Left lobe of liver (tissue), 2 donors: Measurements from ENCODE around the gene MICAL3. TPM values are rescaled to one million over a fixed set of nuclear protein-coding genes. Genes with fewer than 3 reads are reported as not detected.

Experiments
- ATAC-seq: fragments of 200-7000 bp; cut with Tn5 transposase; one replicate; pipeline ENCODE4 v1.9.1; 2020; ENCODE audit warnings: mild to moderate bottlenecking, moderate library complexity
- DNase-seq: peaks from one replicate; pipeline ENCODE4 v3.0.0-alpha.2; 2020; ENCODE audit warnings: low spot score
- total RNA-seq: library from RNA; stranded (reverse); gene quantifications from one replicate; pipeline ENCODE4 v1.2.1, GENCODE V29; 2021
- donor health status: DM: no; HTN: no; CAD: no; lungs with moderate emphysema.
- donor health status: DM: no; HTN: yes; CAD: no.

MICAL3 gene
- total RNA-seq, 1 donor from 2014 or later: 75.3 TPM

GRCh38 chr22:17825876-17826550, 198.3 kb downstream of the MICAL3 start:
- DNase-seq (no peak), ATAC-seq (no peak)

DNA sequence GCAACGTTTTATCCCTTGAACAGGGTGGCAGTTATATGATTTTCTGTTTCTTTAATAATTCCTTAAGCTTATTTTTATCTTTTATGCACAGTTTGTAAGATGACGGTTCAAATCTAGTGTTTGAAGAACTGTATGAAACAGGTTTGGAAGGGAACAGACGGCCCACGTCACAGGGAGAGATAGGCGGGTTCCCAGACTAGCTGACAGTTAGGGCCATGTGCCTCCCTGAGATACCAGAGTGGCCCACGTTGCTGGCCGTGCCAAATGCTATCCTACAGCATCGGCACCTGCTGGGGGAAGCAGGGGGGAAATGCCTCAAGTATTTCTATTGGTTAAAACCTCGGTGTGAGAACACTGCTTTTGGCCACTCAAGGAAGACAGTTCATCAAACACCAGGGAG, 199.9 kb downstream of the MICAL3 start:
- DNase-seq (no peak), ATAC-seq (no peak)

DNA sequence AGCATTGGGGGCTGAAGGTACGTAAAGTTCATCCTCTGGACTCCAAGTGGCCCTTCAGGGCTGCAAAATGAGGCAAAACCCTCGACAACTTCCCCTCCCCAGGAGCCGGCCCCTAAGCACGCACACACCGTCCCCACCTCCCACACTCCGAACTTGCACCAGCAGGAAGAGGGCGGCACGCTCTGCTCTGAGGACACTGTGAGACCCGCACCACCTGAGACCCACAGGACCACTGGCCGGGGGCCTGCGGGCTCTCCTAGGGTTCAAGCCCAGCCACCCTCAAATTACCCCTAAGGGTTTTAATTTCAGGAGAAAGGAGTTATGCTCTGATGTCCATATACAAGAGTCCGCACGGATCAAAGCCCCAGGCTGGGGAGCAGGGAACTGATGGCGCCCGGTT, 200.4 kb downstream of the MICAL3 start:
- DNase-seq: no peak
- ATAC-seq: no peak

DNA sequence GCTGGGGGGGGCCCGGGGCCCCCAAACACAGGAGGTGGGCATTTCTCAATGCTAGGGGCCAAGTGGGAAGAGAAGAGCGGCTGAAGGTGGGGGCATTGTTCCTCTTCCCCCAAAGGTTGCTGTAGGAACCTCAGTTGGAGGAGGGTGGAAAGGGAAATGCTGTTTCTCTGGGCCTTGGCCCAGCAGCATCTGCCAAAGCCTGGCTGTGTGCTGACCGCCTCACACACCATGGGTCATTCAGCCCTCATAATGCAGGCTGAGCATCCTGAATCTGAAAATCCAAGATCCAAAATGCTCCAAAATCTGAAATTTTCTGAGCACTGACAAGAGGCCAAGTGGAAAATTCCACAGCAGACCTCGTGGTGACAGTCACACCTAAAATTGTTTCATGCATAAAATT, 201.1 kb downstream of the MICAL3 start:
- ATAC-seq (no peak), DNase-seq (no peak)

DNA sequence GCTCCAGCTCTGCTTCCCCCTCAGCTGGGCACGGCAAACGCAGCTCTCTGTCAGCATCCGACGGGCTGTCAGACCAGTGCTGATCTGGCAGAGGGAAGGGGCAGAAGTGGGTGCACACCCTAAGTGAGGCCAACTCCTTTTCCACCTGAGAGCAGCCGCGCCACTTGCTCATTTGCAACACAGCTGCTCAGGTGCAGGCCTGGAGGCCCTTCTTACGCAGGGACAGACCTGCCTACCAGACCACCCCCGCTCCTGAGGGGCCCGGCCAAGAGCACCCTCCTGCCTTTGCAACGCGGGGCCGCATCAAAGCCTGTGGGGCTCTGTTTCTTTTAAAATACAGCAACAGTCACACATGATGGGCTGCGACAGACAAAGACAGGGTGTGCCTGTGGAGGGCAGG, 202.3 kb downstream of the MICAL3 start:
- no peak for DNase-seq
- ATAC-seq: no peak

GRCh38 chr22:17820879-17821439, 203.4 kb downstream of the MICAL3 start:
- ATAC-seq: no peak

DNA sequence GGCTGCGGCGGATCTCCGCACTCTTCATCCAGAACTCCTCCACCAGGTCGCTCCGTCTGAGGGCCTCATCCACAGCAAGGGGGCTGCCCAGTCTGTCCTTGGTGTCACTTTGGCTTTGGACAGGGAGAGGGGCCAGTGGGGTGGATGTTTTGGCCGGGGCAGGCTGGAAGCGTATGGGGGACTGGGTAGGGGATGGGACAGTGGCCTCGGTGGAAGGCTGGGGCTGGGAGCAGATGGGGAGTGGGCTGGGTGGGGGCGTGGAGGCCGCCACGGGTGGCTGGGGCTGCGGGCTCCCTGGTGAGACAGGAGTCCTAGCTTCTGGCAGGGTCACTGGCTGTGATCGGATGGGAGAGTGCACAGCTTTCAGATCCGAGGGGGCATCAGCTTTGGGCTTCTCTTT, 205.7 kb downstream of the MICAL3 start:
- DNase-seq (no peak), ATAC-seq (peak; percentile 5)

More at GRCh38 chr22:17820879-17821439, 203.4 kb downstream of the MICAL3 start:
- no peak for DNase-seq

GRCh38 chr22:17818180-17818579, 206.2 kb downstream of the MICAL3 start:
- peak; percentile 14 for ATAC-seq

GRCh38 chr22:17817511-17818065, 206.8 kb downstream of the MICAL3 start:
- no peak for ATAC-seq
- DNase-seq: no peak

More at GRCh38 chr22:17818180-17818579, 206.2 kb downstream of the MICAL3 start:
- DNase-seq: no peak

DNA sequence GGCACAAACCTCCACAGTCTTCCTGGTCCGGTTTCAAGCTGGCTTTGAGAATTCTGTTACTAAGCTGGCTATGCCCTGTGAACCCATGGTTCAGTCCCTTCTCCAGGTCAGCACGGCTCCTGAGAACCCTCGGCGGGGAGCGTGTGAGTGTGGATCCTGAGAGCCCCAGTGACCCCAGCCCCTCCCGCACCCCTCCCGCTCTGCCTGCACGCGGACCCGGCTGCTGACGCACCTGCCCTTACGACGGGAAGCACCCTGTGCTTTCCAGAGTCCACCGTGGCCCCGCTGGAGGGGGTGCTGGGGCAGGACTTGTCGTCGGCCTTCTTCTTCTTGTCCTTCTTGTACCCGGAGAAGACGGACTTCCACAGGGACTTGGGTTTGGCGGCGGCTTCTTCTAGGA, 207.3 kb downstream of the MICAL3 start:
- DNase-seq: no peak
- no peak for ATAC-seq

DNA sequence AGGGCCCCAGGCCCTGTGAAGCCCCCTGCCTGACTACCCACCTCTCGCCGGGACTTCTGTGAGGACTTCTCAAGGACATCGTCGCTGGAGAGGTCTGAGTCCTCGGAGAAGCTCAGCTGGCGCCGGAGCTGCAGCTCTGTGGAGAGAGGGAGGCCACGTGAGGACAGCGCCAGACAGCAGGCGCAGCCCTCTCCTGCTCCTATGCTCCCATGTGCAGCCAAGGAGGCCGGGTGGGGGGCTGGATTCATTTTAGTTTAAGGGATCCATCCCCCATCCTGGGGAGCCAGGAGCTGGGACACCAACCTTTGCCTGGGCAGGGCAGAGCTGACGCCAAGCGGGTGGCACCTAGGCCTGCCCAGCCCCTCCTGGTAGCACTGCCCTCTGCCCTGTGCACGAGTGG, 207.7 kb downstream of the MICAL3 start:
- no peak for ATAC-seq
- no peak for DNase-seq

- ATAC-seq (no peak), DNase-seq (no peak)
These were observed 208.6 kb downstream of the MICAL3 start for GRCh38 chr22:17815703-17816254.

GRCh38 chr22:17814830-17815229, 209.5 kb downstream of the MICAL3 start:
- ATAC-seq: no peak

DNA sequence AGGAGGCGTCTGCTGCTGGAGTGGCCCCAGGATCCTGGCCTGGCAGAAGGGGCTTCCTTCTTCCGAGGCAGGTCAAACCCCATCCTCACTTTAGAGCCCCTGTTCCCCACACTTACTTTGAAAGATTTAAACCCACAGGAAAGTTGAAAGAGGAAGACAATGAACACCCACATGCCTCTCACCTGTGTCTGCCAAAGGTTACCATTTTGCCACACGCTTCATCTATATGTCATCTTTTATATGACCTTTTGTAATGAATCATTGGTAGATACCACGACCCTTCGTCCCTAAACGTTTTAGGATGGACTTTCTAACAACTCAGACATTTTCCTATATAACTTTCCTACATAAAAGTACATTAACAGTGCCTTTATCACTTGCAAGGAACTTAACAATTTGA, 210.3 kb downstream of the MICAL3 start:
- DNase-seq (no peak), ATAC-seq (no peak)

More at GRCh38 chr22:17814830-17815229, 209.5 kb downstream of the MICAL3 start:
- no peak for DNase-seq

- no peak for DNase-seq
These were observed 213.2 kb downstream of the MICAL3 start for GRCh38 chr22:17811119-17811518.

DNA sequence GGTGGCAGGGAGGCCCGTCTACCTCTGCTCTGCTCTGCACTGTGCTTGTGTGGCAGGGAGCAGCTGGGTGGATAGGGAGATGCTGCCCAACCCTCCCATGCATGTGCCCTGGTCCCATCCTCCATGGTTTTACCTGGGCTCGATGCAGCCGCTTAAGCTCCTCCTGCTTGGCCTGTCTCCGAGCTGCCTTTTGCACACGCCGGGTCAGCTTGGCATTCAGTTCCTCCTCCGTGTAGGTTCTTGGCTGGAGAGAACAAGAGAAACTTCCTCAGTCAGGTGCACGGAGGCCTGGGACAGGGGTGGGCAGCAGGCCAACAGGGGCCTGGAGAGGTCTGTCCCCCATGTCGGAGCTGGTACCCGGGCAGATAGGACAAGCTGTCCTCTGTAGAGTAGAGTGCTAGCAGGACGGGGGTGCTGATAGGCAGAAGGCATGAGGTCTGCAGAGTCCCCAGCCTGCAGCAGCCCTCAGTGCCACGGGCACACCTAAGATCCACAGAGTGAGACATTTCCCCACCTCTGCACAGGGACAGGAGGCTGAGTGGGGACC, 213.7 kb downstream of the MICAL3 start:
- ATAC-seq (no peak), DNase-seq (no peak)

More at GRCh38 chr22:17811119-17811518, 213.2 kb downstream of the MICAL3 start:
- no peak for ATAC-seq

GRCh38 chr22:17808693-17809403, 215.5 kb downstream of the MICAL3 start:
- ATAC-seq (no peak), DNase-seq (no peak)

GRCh38 chr22:17807578-17808410, 216.6 kb downstream of the MICAL3 start:
- DNase-seq (no peak), ATAC-seq (peak; percentile 16)

GRCh38 chr22:17807086-17807485, 217.3 kb downstream of the MICAL3 start:
- ATAC-seq: peak; percentile 5
- DNase-seq: no peak

DNA sequence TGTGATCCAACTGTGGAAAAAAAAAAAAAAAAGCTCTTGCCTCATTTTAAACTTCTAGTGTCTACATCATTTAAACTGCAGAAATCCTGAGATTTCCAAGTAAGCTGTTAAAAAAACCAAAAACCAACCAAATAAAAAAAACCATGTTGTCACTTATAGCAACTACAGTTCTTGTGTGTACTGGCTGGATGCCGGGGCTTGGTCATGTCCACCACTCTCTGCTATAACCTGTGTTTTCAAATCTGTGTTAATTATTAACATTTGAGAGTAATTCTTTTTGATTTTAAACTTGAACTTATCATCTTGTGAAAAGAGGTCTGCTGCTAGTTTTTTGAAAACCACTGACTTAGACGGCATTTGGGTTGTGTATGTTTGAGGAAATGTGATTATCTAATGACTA, 217.9 kb downstream of the MICAL3 start:
- peak; percentile 68 for ATAC-seq
- peak; percentile 81 for DNase-seq
